NCI-H2107 (cell line): Measurements from ENCODE around the gene STPG1.

Experiments
- DNase-seq: peaks from one replicate; lab custom pipeline; 2025; lab: John Stamatoyannopoulos, UW

The STPG1 gene

GRCh38 chr1:24369801-24370200 is 43.8 kb downstream of the STPG1 start:
- no peak for DNase-seq

- DNase-seq = no peak
Observed at GRCh38 chr1:24369199-24369598, 44.4 kb downstream of the STPG1 start.

- DNase-seq = no peak
Observed at GRCh38 chr1:24366707-24367106, 46.9 kb downstream of the STPG1 start.

GRCh38 chr1:24364975-24365678 is 48.5 kb downstream of the STPG1 start:
- no peak for DNase-seq

GRCh38 chr1:24364605-24364974 is 49.0 kb downstream of the STPG1 start:
- no peak for DNase-seq

- DNase-seq = no peak
Observed at GRCh38 chr1:24363994-24364393, 49.6 kb downstream of the STPG1 start.

GRCh38 chr1:24362982-24363614 is 50.5 kb downstream of the STPG1 start:
- no peak for DNase-seq

GRCh38 chr1:24362396-24362795 is 51.2 kb downstream of the STPG1 start:
- no peak for DNase-seq

- no peak for DNase-seq
Observed at GRCh38 chr1:24361811-24362210, 51.8 kb downstream of the STPG1 start.

GRCh38 chr1:24360681-24361080 is 52.9 kb downstream of the STPG1 start:
- no peak for DNase-seq

GRCh38 chr1:24357038-24357437 is 56.5 kb downstream of the STPG1 start:
- DNase-seq = no peak

GRCh38 chr1:24355466-24355865 is 58.1 kb downstream of the STPG1 start:
- DNase-seq = no peak

GRCh38 chr1:24353292-24353891 is 60.2 kb downstream of the STPG1 start:
- DNase-seq = no peak

- no peak for DNase-seq
Observed at GRCh38 chr1:24351918-24352627, 61.5 kb downstream of the STPG1 start.

- no peak for DNase-seq
Observed at GRCh38 chr1:24351247-24351646, 62.3 kb downstream of the STPG1 start.

- no peak for DNase-seq
Observed at GRCh38 chr1:24349891-24350290, 63.7 kb downstream of the STPG1 start.

GRCh38 chr1:24348196-24348595 is 65.4 kb downstream of the STPG1 start:
- no peak for DNase-seq

GRCh38 chr1:24347159-24347934 is 66.2 kb downstream of the STPG1 start:
- no peak for DNase-seq

GRCh38 chr1:24345334-24345733 is 68.2 kb downstream of the STPG1 start:
- no peak for DNase-seq

- DNase-seq = no peak
Observed at GRCh38 chr1:24344090-24344742, 69.4 kb downstream of the STPG1 start.

GRCh38 chr1:24343412-24344089 is 70.0 kb downstream of the STPG1 start:
- DNase-seq = no peak
